ENCODE measurements around the gene TEX10.

The TEX10 gene

GRCh38 chr9:100269656-100270055 is 83.1 kb downstream of the TEX10 start:
- no peak for DNase-seq (ENCODE audit: low read depth, low spot score)
- no peaks in the 10 kb centered on the region for H3K9me3 ChIP-seq (ENCODE audit: low read depth, low read length)
- TF ChIP-seq POLR2AphosphoS5 (IDR thresholded peaks at IDR 0.05; ENCODE audit: borderline replicate concordance, low read depth, low read length): no peak
- TF ChIP-seq FOXP2 (optimal IDR thresholded peaks at IDR 0.05; ENCODE audit: control extremely low read depth, extremely low read length, insufficient read depth): no peak
- TF ChIP-seq EZH2 (IDR thresholded peaks at IDR 0.05): no peak
- H3K36me3 ChIP-seq (ENCODE audit: insufficient read depth, low read length): peaks cover 21% of the 10 kb centered on the region
- H3K27ac ChIP-seq: no peak overlapping the region
- H3K9ac ChIP-seq (ENCODE audit: insufficient read length): no peak overlapping the region
- H3K4me3 ChIP-seq: no peak overlapping the region

DNA sequence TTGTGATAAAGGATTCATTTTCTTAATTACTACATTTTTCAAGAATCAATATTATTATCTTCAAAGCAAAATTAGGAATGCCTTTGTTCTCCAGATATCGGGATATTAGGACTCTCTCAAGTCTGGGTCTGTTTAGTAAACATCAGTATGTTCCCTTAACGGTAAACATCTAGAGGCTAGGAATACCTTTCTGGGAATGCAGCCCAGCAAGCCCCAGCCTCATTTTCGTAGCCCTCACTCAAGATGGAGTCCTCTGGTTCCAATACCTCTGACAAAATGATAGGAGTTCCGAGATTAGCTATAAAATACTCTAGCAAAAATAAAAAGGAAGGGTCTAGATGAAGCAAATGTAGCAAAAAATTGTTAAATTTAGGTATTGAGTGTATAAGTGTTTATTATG is 84.5 kb downstream of the TEX10 start:
- no peak for DNase-seq (ENCODE audit: low read depth, low spot score)
- Histone ChIP-seq H3K9ac (ENCODE audit: insufficient read length) (no peak overlapping the region), H3K4me3 (no peak overlapping the region), H3K36me3 (ENCODE audit: insufficient read depth, low read length) (peaks cover 23% of the 10 kb centered on the region), H3K27ac (no peak overlapping the region), H3K9me3 (ENCODE audit: low read depth, low read length) (no peaks in the 10 kb centered on the region)
- TF ChIP-seq EZH2 (IDR thresholded peaks at IDR 0.05) (no peak), POLR2AphosphoS5 (IDR thresholded peaks at IDR 0.05; ENCODE audit: borderline replicate concordance, low read depth, low read length) (no peak), FOXP2 (optimal IDR thresholded peaks at IDR 0.05; ENCODE audit: control extremely low read depth, extremely low read length, insufficient read depth) (no peak)

DNA sequence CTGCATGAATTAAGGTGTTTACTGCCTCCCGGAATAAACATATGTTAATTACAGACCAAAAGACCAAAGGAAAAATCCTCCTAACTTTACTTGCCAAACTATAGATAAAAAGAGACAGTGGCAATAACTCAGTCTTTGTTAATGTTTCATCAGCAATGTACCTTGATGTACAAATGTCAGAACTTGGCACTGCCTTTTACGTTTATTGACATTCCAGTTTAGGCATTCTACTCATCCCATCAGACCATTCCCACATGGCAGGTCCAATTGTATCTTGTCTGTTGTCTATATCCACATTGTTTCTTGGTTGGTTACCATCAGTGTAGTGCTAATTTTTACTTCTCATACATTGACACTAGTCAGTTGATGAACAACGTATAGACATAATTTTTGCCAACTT is 85.5 kb downstream of the TEX10 start:
- TF ChIP-seq FOXP2 (optimal IDR thresholded peaks at IDR 0.05; ENCODE audit: control extremely low read depth, extremely low read length, insufficient read depth) (no peak), EZH2 (IDR thresholded peaks at IDR 0.05) (no peak), POLR2AphosphoS5 (IDR thresholded peaks at IDR 0.05; ENCODE audit: borderline replicate concordance, low read depth, low read length) (no peak)
- no peak overlapping the region for H3K9ac ChIP-seq (ENCODE audit: insufficient read length)
- H3K9me3 ChIP-seq (ENCODE audit: low read depth, low read length): no peaks in the 10 kb centered on the region
- H3K27ac ChIP-seq: no peak overlapping the region
- no peak overlapping the region for H3K4me3 ChIP-seq
- no peak for DNase-seq (ENCODE audit: low read depth, low spot score)
- H3K36me3 ChIP-seq (ENCODE audit: insufficient read depth, low read length): peaks cover 17% of the 10 kb centered on the region
